Measurements from ENCODE around the gene PCOLCE2. TPM values are rescaled to one million over a fixed set of nuclear protein-coding genes. Genes with fewer than 3 reads are reported as not detected.

The PCOLCE2 gene
- polyA plus RNA-seq, 1 donor (not counting 4 experiments of a cell fraction or from before 2014, with no cell fraction given) = 2.4 TPM

DNA sequence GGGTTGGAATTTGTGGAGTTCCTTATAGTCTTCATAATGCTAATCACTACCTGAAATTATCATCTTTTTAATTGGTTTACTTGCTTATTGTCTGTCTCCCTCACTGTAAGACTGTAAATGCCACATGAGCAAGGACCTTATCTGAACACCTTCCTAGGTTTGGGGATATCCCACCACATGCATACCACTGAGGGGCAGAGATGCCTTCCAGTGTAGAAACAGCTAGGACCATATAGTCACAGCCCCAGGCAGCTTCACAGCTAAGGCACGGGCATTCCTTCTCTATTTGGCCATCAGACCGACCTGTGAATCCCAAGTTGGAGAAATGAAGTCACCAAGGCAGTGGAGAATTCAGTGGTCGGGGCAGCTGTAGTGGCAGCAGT lies 46.0 kb upstream of the PCOLCE2 start:
- H3K9me1 ChIP-seq (ENCODE audit: control insufficient read depth, extremely low read depth, insufficient read depth, low read length) = no peaks in the 10 kb centered on the region
- no peak overlapping the region for H3K4me3 ChIP-seq (ENCODE audit: control insufficient read depth in 2 of 3, extremely low read depth in 1 of 3, insufficient read depth in 2 of 3, low read depth in 1 of 3, low read length in 3 of 3)

DNA sequence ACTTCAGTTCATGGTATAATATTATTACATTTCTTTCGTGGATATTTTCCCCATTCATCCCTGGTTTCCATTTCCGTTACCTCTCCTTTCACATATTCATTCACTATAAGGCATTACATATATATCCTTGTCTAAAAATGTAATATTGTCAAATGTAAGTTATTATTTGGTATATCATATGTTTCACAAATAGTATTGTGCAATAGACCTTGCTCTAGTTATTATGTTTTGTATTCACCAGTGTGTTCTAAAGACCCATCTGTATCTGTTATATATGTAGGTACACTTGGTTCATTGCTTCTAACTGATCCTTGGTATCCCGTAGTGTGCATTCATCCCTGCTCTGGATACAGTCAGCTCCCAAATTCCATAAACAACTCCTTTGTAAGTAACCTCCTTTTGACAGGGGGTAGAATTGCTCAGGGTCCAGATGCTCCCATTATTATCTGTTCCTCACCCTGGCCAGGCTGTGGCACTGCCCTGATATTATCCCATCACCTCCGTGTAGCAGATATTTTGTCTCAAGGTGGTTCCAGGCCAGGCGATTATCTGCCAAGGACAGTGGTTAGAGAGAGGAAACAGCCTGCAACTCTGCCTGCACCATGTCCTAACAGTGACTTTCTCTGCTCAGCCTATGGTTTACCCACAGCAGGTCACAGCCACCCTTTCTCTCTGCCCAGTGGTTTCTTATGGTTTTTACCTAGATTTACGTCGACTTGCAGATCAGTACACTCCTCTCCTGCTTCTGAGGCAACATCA lies 45.4 kb upstream of the PCOLCE2 start:
- no peaks in the 10 kb centered on the region for H3K9me3 ChIP-seq (ENCODE audit: control insufficient read depth, low read depth, low read length)
- H3K9me1 ChIP-seq (ENCODE audit: control insufficient read depth, extremely low read depth, insufficient read depth, low read length) = no peaks in the 10 kb centered on the region
- H4K20me1 ChIP-seq (ENCODE audit: control insufficient read depth, extremely low read depth, insufficient read depth, low read length) = no peaks in the 10 kb centered on the region
- no peak overlapping the region for H2AFZ ChIP-seq (ENCODE audit: control insufficient read depth, low read length)
- TF ChIP-seq, protein P1, sequence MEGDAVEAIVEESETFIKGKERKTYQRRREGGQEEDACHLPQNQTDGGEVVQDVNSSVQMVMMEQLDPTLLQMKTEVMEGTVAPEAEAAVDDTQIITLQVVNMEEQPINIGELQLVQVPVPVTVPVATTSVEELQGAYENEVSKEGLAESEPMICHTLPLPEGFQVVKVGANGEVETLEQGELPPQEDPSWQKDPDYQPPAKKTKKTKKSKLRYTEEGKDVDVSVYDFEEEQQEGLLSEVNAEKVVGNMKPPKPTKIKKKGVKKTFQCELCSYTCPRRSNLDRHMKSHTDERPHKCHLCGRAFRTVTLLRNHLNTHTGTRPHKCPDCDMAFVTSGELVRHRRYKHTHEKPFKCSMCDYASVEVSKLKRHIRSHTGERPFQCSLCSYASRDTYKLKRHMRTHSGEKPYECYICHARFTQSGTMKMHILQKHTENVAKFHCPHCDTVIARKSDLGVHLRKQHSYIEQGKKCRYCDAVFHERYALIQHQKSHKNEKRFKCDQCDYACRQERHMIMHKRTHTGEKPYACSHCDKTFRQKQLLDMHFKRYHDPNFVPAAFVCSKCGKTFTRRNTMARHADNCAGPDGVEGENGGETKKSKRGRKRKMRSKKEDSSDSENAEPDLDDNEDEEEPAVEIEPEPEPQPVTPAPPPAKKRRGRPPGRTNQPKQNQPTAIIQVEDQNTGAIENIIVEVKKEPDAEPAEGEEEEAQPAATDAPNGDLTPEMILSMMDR (optimal IDR thresholded peaks at IDR 0.05 in 1 of 3, IDR thresholded peaks at IDR 0.05 in 1 of 3, conservative IDR thresholded peaks at IDR 0.05 in 1 of 3; ENCODE audit: extremely low read depth in 1 of 3, insufficient read depth in 2 of 3, low read length in 3 of 3) = no peak
- H3K27ac ChIP-seq (ENCODE audit: control insufficient read depth, insufficient read depth, low read length) = no peak overlapping the region
- no peak overlapping the region for H3K4me2 ChIP-seq (ENCODE audit: control insufficient read depth, extremely low read depth, insufficient read depth, low read depth, low read length)
- no peaks in the 10 kb centered on the region for H3K79me2 ChIP-seq (ENCODE audit: control insufficient read depth, insufficient read depth, low read length)
- DNase-seq (ENCODE audit: low read depth, low spot score) = no peak
- H3K4me1 ChIP-seq (ENCODE audit: control insufficient read depth, extremely low read depth, insufficient read depth, low read length) = no peaks in the 10 kb centered on the region
- H3K9ac ChIP-seq (ENCODE audit: control insufficient read depth, extremely low read depth, insufficient read depth, low read length) = no peak overlapping the region
- dilution Hi-C loops (cut with MboI; ENCODE audit: extremely low pct_ligation_motif_present, low sequenced_read_pairs) = no loop called here
- H3K4me3 ChIP-seq (ENCODE audit: control insufficient read depth in 2 of 3, extremely low read depth in 1 of 3, insufficient read depth in 2 of 3, low read depth in 1 of 3, low read length in 3 of 3) = no peak overlapping the region
- FAIRE-seq = no peak
- H3K27me3 ChIP-seq (ENCODE audit: control insufficient read depth, extremely low read depth, insufficient read depth, low read length) = no peaks in the 10 kb centered on the region
- no peaks in the 10 kb centered on the region for H3K36me3 ChIP-seq (ENCODE audit: control insufficient read depth in 2 of 2, extremely low read depth in 1 of 2, insufficient read depth in 2 of 2, low read length in 2 of 2)

More for the DNA sequence above, 46.0 kb upstream of the PCOLCE2 start:
- no peak for DNase-seq (ENCODE audit: low read depth, low spot score)
- Histone ChIP-seq H3K36me3 (ENCODE audit: control insufficient read depth in 2 of 2, extremely low read depth in 1 of 2, insufficient read depth in 2 of 2, low read length in 2 of 2) (no peaks in the 10 kb centered on the region), H3K4me1 (ENCODE audit: control insufficient read depth, extremely low read depth, insufficient read depth, low read length) (no peaks in the 10 kb centered on the region), H3K27me3 (ENCODE audit: control insufficient read depth, extremely low read depth, insufficient read depth, low read length) (no peaks in the 10 kb centered on the region), H4K20me1 (ENCODE audit: control insufficient read depth, extremely low read depth, insufficient read depth, low read length) (no peaks in the 10 kb centered on the region), H3K79me2 (ENCODE audit: control insufficient read depth, insufficient read depth, low read length) (no peaks in the 10 kb centered on the region), H3K9ac (ENCODE audit: control insufficient read depth, extremely low read depth, insufficient read depth, low read length) (no peak overlapping the region), H3K4me2 (ENCODE audit: control insufficient read depth, extremely low read depth, insufficient read depth, low read depth, low read length) (no peak overlapping the region), H3K9me3 (ENCODE audit: control insufficient read depth, low read depth, low read length) (no peaks in the 10 kb centered on the region), H2AFZ (ENCODE audit: control insufficient read depth, low read length) (no peak overlapping the region), H3K27ac (ENCODE audit: control insufficient read depth, insufficient read depth, low read length) (no peak overlapping the region)
- dilution Hi-C loops (cut with MboI; ENCODE audit: extremely low pct_ligation_motif_present, low sequenced_read_pairs) = no loop called here
- TF ChIP-seq, protein P1 (optimal IDR thresholded peaks at IDR 0.05 in 1 of 3, IDR thresholded peaks at IDR 0.05 in 1 of 3, conservative IDR thresholded peaks at IDR 0.05 in 1 of 3; ENCODE audit: extremely low read depth in 1 of 3, insufficient read depth in 2 of 3, low read length in 3 of 3) = no peak
- no peak for TF ChIP-seq EZH2 (IDR thresholded peaks at IDR 0.05; ENCODE audit: low read length)
- FAIRE-seq = no peak
